Neural cell (in vitro differentiated cells): Measurements from ENCODE around the gene RBM10. TPM values are rescaled to one million over a fixed set of nuclear protein-coding genes. Genes with fewer than 3 reads are reported as not detected.

ENCODE experiments used
- H2AFZ ChIP-seq: fragments of 200-600, 300-800 bp; sonication (generic), shearing (Covaris generic); 2 replicates; pipeline ENCODE4 v1.6.0; 2014; ENCODE audit warnings: low read depth, mild to moderate bottlenecking, antibody characterized with exemption, low read length, moderate library complexity
- H3F3A ChIP-seq: fragments of 200-600 bp; shearing (Covaris generic); 2 replicates; pipeline ENCODE4 v1.6.1; 2016; ENCODE audit warnings: mild to moderate bottlenecking, moderate library complexity, mixed read lengths, antibody characterized with exemption, low read length; ENCODE audit not compliant: insufficient read depth, poor library complexity, severe bottlenecking
- H3K27ac ChIP-seq: fragments of 200-600, 300-800 bp; sonication (generic), shearing (Covaris generic); 2 replicates; pipeline ENCODE4 v1.5.1; 2014; ENCODE audit warnings: mild to moderate bottlenecking, low read length, moderate library complexity
- H3K27me3 ChIP-seq: fragments of 300-800, 200-600 bp; sonication (generic), shearing (Covaris generic); 2 replicates; pipeline ENCODE4 v1.6.0; 2014; ENCODE audit warnings: mild to moderate bottlenecking, low read depth, low read length, moderate library complexity; ENCODE audit not compliant: insufficient read depth
- H3K36me3 ChIP-seq: fragments of 300-800, 200-600 bp; sonication (generic), shearing (Covaris generic); 2 replicates; pipeline ENCODE4 v1.5.1; 2014; ENCODE audit warnings: mild to moderate bottlenecking, antibody characterized with exemption, low read length, moderate library complexity; ENCODE audit not compliant: insufficient read depth
- H3K4me2 ChIP-seq: fragments of 300-800, 200-600 bp; sonication (generic), shearing (Covaris generic); 2 replicates; pipeline ENCODE4 v1.6.0; 2014; ENCODE audit warnings: mild to moderate bottlenecking, low read length
- H3K4me3 ChIP-seq: fragments of 300-800, 200-600 bp; sonication (generic), shearing (Covaris generic); 2 replicates; pipeline ENCODE4 v1.5.1; 2014; ENCODE audit warnings: mild to moderate bottlenecking, low read length, moderate library complexity
- H3K79me2 ChIP-seq: fragments of 200-600 bp; shearing (Covaris generic); replicated peaks from 2 replicates; pipeline ENCODE4 v1.6.0; 2014; ENCODE audit warnings: mild to moderate bottlenecking, low read length, moderate library complexity; ENCODE audit not compliant: insufficient read depth
- H3K9ac ChIP-seq: fragments of 300-800, 200-600 bp; sonication (generic), shearing (Covaris generic); 2 replicates; pipeline ENCODE4 v1.6.1; 2016; ENCODE audit warnings: mild to moderate bottlenecking, low read length, mixed read lengths
- H3K9me2 ChIP-seq: fragments of 200-600 bp; shearing (Covaris generic); 2 replicates; pipeline ENCODE4 v1.6.1; 2016; ENCODE audit warnings: mild to moderate bottlenecking, low read length, mixed read lengths; ENCODE audit not compliant: insufficient read depth
- H3K9me3 ChIP-seq: fragments of 200-600, 300-800 bp; sonication (generic), shearing (Covaris generic); 2 replicates; pipeline ENCODE4 v1.6.1; 2016; ENCODE audit warnings: mild to moderate bottlenecking, mixed run types, low read length, moderate library complexity, mixed read lengths
- H4K20me1 ChIP-seq: fragments of 200-600 bp; shearing (Covaris generic); 2 replicates; pipeline ENCODE4 v1.6.1; 2016; ENCODE audit warnings: mild to moderate bottlenecking, mixed run types; ENCODE audit not compliant: insufficient read depth
- CTCF ChIP-seq: fragments of 450-650 bp; IDR thresholded peaks from 2 replicates; pipeline ENCODE4 v1.5.1; 2014; ENCODE audit warnings: antibody characterized with exemption, mild to moderate bottlenecking, moderate library complexity; ENCODE audit not compliant: poor library complexity, severe bottlenecking
- EP300 ChIP-seq: fragments of 450-650 bp; conservative IDR thresholded peaks from 2 replicates; pipeline ENCODE4 v1.6.1; 2014; ENCODE audit warnings: antibody characterized with exemption, mild to moderate bottlenecking, moderate library complexity; ENCODE audit not compliant: poor library complexity, severe bottlenecking
- EZH2 ChIP-seq: fragments of 200-600, 300-800 bp; shearing (Covaris generic), sonication (generic); IDR thresholded peaks from 2 replicates; pipeline ENCODE4 v1.6.1; 2014; ENCODE audit warnings: antibody characterized with exemption, low read length, borderline replicate concordance, mild to moderate bottlenecking; ENCODE audit not compliant: insufficient read depth, poor library complexity, severe bottlenecking
- MXI1 ChIP-seq: fragments of 450-650 bp; conservative IDR thresholded peaks from 2 replicates; pipeline ENCODE4 v1.6.1; 2014; ENCODE audit warnings: antibody characterized with exemption, mild to moderate bottlenecking; ENCODE audit not compliant: poor library complexity, severe bottlenecking
- POLR2AphosphoS5 ChIP-seq: IDR thresholded peaks from 2 replicates; pipeline ENCODE4 v1.6.1; 2012
- RAD21 ChIP-seq: fragments of 450-650 bp; conservative IDR thresholded peaks from 2 replicates; pipeline ENCODE4 v1.6.1; 2014; ENCODE audit warnings: antibody characterized with exemption, mild to moderate bottlenecking, moderate library complexity
- REST ChIP-seq: IDR thresholded peaks from 2 replicates; pipeline ENCODE4 v1.6.1; 2012; ENCODE audit warnings: borderline replicate concordance
- SMC3 ChIP-seq: fragments of 450-650 bp; conservative IDR thresholded peaks from 2 replicates; pipeline ENCODE4 v1.6.1; 2014; ENCODE audit warnings: antibody characterized with exemption, mild to moderate bottlenecking, moderate library complexity; ENCODE audit not compliant: poor library complexity
- TAF1 ChIP-seq: IDR thresholded peaks from 2 replicates; pipeline ENCODE4 v1.6.1; 2012; ENCODE audit warnings: low read depth
- polyA plus RNA-seq: library from polyadenylated mRNA; depleted of rRNA; stranded (reverse); fragments of >200 nt; gene quantifications from 2 replicates; pipeline ENCODE4 v1.2.3, GENCODE V29; 2014

The RBM10 gene
- polyA plus RNA-seq, 1 donor from 2014 or later: 53.1 TPM

GRCh38 chrX:47218280-47218919, 73.4 kb downstream of the RBM10 start, which contains the start of gene CDK16:
Gene CDK16, plus strand, starts transcription at chrX:47218681. Its CDS starts 4,877 bp downstream, at chrX:47223558.
- Histone ChIP-seq H3K79me2 (peaks cover 30% of the 10 kb centered on the region), H3K9ac (peak within 1 kb of the TSS; percentile 89), H3K4me2 (peak within 1 kb of the TSS; percentile 59), H3K9me2 (no peaks in the 10 kb centered on the region), H2AFZ (no peak within 1 kb of the TSS), H3F3A (no peaks in the 10 kb centered on the region), H3K9me3 (no peaks in the 10 kb centered on the region), H3K27ac (peak within 1 kb of the TSS; percentile 93), H3K4me3 (peak within 1 kb of the TSS; percentile 78), H4K20me1 (no peaks in the 10 kb centered on the region), H3K36me3 (no peaks in the 10 kb centered on the region), H3K27me3 (no peaks in the 10 kb centered on the region)
- TF ChIP-seq SMC3: peak; percentile 46
- TF ChIP-seq POLR2AphosphoS5: peak; percentile 86
- TF ChIP-seq RAD21: peak; percentile 43
- no peak for TF ChIP-seq EP300

- H3K4me3 ChIP-seq: peak overlapping the region; percentile 78
- H3K4me2 ChIP-seq: peak overlapping the region; percentile 59
- H3F3A ChIP-seq: no peaks in the 10 kb centered on the region
- H2AFZ ChIP-seq: no peak overlapping the region
- H4K20me1 ChIP-seq: no peaks in the 10 kb centered on the region
- peak overlapping the region; percentile 89 for H3K9ac ChIP-seq
- H3K27ac ChIP-seq: peak overlapping the region; percentile 93
- H3K27me3 ChIP-seq: no peaks in the 10 kb centered on the region
- H3K9me2 ChIP-seq: no peaks in the 10 kb centered on the region
- TF ChIP-seq CTCF (no peak), EP300 (no peak), SMC3 (no peak), REST (no peak), EZH2 (no peak), RAD21 (peak; percentile 22), TAF1 (no peak), POLR2AphosphoS5 (no peak), MXI1 (peak; percentile 40)
- no peaks in the 10 kb centered on the region for H3K9me3 ChIP-seq
- peaks cover 30% of the 10 kb centered on the region for H3K79me2 ChIP-seq
- H3K36me3 ChIP-seq: no peaks in the 10 kb centered on the region
Observed at GRCh38 chrX:47218920-47219815, 74.1 kb downstream of the RBM10 start.
